Measurements from ENCODE around the gene TSPEAR.
"Not testable (repeated sequence)": the region's sequence is repeated elsewhere in the genome, so short reads cannot be mapped to it uniquely, and the experiment has no call there.

TSPEAR gene

DNA sequence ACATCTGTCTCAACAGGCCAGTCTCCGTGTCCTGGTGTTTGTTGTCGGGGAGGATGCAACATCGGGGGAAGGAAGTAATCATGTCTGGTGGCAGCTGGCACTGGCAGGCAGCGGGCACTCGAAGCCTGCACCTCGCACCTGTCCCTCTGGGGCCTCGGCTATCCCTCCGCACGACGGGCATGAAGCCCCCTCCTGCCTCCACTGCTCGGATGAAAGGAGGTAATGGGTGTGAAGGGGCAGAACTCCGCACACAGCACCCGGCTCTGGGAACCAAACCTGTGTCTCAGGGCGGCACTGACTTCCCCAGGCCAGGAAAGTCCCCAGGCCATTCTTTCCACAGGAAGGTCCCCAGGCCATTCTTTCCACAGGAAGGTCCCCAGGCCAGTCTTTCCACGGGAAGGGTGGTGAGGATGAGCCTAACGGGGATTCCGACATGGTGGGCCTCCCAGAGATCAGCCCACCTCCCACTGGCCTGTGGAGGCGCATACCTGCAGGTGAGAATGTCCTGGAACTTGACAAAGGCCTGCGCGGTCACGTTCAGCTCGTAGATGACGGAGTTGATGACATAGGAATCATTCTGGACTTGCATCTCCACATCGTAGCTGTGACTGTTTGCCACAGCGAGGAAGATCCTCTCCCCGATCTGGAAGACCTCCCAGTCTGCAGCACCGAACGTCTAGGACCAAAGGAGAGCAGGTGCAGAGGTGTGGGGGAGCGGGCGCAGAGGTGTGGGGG, 202.5 kb downstream of the TSPEAR start:
- no peak for DNase-seq

DNA sequence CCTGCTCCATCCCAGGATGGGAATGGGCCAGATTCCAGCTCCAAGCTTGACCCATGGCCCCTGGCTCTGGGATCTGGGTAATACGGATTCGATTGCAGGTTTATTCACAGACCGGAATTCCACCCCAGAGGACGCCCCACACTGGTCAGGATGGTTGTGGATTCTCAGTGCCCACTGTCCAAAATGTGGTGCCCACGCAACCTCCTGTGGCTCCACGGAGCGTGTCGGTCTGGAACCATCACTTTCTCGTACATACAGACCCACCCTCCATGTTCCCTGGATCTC, 203.0 kb downstream of the TSPEAR start:
- DNase-seq: no peak

DNA sequence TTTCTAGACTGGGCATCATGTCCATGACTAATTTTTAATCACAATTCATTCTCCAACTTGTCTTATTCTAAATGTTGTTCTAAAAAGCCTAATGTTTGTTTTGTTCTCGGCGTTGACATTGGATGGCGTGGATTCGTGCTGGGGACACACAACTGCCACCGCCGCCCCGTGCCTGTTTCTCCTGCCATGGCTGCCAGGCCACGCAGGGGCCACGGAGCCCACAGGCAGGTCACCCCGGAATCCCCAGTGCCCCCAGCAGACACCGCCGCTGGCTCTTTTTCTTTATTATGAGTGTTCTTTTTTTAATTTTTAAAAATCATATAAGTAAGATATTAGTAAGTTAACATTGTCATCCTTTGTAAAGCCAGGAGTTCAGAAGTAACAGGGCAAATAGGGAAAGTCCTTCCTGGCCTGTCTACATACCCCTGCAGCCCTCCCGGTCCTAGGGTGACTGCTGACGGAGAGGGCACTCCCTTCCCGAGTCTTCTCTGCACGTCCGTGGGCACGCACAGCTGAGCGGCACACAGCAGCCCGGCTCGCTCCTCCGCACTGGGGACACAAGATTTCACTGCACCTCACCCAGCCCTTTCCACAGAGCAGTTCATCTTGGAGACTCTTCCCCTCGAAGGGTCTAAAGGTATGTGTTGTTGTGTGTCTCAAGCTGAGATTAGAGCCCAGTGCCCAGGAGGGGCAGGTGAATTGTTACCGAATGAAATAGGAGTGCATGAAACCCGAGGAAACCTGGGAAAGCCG, 203.5 kb downstream of the TSPEAR start:
- DNase-seq: no peak

DNA sequence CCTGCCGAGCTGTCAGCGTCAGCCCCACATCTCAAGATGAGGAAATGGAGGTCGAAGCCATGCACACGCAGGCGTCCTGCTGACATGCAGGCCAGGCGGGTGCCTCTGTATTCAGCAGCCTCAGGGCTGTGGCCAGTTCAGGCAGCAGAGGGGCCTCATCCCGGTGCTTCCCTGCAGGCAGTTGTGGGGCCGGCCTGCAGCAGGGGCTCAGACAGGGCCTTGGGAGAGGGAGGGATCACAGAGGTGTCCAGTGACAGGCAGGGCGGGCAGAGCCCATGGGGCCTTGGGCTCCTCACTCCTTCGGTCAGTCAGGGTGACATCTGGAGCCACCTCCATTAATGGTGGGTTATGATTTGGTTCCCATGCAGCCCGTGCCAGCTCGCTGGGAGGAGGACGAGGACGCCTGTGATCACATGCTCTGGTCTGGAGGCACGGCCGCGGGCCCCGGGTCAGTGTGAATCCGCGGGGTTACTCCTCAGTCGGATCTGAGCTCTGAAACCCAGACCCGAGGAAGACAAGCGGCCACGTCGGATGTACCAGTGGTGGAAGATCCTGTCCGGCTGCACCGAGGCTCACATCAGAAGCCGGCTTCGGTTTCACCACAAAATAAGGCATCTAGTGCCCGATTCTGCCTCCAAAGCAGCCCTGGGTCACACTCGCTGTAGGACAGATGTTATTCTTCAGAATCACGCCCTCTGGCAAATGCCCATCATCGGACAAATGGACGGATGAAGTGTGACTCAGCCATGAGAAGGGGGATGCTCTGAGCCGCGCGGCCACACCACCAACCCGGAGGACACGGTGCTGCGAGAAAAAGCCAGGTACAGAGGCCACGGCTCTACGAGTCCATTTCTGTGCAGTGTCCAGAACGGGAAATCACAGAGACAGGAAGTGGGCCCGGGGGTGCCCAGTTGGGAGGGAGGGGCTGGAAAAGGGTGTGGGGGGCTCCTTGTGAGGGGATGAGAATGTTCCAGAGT, 204.8 kb downstream of the TSPEAR start:
- no peak for DNase-seq

DNA sequence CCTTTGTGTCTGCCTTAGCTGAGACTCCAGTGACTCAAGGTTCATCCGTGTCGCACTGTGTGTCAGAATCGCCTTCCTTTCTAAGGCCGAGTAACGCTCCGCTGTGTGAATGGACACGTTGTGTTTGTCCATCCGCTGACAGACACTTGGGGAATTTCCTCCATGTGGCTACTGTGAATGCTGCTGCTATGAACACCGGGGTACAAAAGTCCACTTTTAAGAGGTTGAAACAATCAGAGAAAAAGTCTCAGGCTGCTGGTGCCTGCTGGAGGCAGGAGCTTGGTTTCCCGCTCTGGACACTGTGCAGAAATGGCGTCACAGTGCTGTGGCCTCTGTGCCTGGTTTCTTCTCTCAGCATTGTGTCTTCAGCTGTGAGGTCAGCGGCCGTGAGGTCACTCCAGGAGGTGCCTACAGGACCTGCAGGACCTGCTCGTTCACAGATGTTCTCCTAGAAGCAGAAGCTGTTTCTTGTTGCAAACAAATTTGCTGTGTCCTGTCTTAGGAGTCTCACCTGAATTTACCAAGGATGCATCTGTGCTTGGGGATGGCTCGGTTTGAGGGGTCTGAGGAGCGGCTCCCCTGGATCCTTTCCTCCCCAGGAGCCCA, 205.6 kb downstream of the TSPEAR start:
- no peak for DNase-seq

DNA sequence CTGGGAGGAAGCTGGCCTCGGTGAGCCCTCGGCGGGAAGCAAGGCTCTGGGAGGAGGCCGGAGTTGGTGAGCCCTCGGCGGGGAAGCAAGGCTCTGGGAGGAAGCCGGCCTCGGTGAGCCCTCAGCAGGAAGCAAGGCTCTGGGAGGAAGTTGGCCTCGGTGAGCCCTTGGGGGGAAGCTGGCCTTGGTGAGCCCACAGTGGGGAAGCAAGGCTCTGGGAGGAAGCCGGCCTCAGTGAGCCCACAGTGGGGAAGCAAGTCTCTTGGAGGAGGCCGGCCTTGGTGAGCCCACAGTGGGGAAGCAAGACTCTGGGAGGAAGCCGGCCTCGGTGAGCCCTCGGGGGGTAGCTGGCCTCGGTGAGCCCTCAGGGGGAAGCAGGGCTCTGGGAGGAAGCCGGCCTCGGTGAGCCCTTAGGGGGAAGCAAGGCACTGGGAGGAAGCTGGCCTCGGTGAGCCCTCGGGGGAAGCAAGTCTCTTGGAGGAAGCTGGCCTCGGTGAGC, 207.4 kb downstream of the TSPEAR start:
- DNase-seq: no peak

DNA sequence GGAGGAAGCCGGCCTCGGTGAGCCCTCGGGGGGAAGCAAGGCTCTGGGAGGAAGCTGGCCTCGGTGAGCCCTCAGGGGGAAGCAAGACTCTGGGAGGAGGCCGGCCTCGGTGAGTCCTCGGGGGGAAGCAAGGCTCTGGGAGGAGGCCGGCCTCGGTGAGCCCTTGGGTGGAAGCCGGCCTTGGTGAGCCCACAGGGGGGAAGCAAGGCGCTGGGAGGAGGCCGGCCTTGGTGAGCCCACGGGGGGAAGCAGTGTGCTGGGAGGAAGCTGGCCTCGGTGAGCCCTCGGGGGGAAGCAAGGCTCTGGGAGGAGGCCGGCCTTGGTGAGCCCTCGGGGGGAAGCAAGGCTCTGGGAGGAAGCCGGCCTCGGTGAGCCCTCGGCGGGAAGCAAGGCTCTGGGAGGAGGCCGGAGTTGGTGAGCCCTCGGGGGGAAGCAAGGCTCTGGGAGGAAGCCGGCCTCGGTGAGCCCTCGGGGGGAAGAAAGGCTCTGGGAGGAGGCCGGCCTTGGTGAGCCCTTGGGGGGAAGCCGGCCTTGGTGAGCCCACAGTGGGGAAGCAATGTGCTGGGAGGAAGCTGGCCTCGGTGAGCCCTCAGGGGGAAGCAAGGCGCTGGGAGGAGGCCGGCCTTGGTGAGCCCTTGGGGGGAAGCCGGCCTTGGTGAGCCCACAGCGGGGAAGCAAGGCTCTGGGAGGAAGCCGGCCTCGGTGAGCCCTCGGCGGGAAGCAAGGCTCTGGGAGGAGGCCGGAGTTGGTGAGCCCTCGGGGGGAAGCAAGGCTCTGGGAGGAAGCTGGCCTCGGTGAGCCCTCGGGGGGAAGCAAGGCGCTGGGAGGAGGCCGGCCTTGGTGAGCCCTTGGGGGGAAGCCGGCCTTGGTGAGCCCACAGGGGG, 208.1 kb downstream of the TSPEAR start:
- not testable (repeated sequence) for DNase-seq

DNA sequence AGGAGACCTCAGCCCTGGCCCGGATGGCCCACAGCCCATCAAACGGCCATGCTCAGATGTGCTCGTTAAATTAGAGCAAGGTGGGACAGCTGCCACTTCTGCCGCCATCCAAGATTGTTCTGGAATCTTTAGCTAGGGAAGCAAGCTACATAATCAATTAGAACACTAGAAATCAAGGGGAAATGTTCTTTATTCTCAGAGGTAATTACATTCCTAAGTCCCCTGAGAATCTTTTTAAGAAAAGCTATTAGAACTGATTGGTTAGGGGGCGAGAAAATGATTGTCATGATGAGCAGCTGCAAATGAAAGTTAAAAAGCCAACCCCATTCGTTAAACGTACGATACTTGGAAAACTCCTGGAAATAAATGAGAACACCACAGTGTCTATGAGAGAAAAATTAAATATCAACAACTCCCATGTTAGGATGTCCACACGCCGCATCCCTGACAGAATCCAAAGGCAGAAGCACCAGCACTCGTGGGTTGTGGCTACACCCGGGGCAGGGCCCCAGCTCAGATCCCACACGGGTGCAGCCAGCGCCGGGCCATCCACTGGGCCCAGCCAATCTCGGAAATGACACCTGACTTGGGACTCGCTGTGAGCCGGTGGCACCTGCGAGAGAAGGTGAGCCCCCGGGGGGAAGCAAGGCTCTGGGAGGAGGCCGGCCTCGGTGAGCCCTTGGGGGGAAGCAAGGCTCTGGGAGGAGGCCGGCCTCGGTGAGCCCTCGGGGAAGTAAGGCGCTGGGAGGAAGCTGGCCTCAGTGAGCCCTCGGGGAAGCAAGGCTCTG, 209.0 kb downstream of the TSPEAR start:
- DNase-seq: no peak

DNA sequence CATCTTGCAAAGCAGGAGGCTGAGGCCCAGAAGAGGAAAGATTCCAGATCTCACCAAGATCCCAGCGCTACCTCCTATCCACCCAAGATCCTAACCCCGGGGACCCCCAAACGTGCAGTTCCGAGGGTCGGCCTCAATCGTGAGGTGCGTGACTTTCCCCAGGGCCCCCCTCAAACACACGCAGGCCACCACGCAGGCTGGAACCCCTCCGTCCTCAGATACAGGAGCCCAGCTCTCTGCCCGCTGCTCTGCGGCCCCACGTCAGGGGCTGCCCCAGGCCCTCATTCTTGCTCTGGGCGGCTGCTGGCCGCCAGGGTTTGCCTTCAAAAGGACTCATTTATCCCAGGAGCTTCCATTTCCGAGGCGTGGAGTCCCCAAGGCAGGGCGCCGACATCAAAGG, 211.3 kb downstream of the TSPEAR start:
- DNase-seq: no peak

DNA sequence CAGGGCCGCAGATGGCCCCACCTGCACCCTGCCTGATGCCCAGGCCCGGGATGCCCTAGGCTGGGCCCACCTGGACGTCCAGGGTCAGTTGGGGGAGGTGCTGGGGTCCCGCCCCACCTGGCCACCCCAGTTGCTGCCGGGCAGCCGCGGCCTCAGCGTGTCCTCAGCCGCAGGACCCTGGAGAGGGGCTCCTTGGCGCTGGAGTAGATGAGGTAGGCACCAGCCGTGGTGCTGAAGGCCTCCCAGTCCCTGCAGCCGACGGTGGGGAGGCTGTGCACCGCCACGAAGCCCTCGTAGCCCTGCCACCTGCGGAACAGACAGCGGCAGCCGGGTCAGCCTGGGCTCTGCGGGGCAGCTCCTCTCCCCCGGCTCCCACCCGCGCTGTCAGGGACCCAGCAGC, 211.7 kb downstream of the TSPEAR start:
- DNase-seq: no peak

DNA sequence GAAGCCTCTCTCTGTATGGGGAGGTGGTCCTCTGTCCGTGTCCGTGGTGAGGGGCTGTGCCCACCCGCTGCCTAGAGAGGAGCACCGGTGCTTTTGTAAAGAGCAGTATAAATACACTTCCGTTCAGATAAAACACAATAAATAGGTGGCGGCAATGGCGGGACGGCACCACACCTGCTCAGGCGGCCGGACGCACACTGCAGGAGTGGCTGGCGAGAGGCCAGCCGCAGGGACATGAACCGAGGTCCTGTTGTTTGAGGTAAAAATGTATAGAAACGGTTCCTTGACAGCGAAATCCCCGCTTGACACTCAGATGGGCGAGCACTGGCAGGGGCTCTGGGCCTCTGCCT, 212.2 kb downstream of the TSPEAR start:
- no peak for DNase-seq

DNA sequence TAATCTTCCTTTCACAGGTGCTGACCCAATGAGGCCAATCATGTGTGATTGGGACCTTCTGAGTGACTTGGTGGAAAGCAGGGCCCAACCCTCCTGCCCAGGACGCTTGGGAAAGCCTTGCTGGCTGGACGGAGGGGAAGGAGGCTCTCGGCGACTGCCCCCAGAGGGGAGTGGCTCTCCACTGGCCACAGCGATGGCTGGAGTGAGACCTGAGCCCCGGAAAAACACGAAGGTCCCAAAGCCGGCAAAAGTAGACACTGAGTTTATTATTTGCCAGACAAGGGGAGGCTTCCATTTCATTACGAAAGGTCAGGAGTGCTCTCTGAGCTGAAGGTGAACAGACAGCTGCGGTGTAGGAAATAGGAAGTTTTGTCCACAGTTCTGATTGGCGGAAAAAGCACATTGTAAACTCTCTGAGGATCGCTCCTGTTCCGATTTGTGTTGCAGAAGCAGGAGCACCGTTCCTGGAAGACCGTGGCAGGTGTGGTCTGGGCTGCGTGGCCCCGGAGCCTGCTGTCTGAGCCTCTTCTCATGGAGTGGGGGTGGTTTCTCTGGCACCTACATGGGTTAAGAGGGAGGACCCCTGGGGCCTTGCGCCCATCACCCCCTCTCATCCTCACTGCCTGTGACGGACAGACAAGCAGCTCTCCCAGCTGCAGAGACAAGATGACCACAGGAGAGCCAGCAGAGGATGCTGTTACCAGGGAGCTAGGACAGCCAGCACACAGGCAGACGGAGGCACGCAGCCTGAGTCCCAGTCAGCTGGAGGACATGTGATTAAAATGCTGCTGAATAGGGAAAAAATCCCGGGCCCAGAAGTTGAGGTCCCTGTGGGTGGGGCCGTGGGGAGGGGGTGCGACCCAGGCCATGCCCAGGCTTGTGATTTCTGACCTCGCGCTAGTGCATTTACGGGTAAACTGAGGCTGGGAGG, 212.8 kb downstream of the TSPEAR start:
- DNase-seq: no peak

DNA sequence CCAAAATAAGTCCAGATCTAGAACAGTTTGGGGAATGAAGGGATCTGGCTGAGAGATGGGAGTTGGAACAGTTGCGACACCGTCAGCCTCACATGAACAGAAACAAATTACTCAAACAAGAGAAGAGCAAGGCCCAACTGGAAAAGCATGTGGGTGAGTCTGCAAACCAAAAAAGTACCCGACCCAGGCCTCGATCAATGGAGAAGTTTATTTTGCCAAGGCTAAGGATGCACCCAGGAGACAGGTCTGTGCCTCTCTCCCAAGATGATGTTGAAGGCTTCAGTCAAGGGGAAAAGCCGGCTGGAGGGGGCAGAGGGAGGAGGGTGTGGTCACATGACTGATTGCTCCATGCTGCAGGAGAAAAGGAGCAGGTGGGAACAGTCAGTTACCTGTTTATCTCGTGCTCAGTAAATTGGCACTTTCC, 213.7 kb downstream of the TSPEAR start:
- no peak for DNase-seq

DNA sequence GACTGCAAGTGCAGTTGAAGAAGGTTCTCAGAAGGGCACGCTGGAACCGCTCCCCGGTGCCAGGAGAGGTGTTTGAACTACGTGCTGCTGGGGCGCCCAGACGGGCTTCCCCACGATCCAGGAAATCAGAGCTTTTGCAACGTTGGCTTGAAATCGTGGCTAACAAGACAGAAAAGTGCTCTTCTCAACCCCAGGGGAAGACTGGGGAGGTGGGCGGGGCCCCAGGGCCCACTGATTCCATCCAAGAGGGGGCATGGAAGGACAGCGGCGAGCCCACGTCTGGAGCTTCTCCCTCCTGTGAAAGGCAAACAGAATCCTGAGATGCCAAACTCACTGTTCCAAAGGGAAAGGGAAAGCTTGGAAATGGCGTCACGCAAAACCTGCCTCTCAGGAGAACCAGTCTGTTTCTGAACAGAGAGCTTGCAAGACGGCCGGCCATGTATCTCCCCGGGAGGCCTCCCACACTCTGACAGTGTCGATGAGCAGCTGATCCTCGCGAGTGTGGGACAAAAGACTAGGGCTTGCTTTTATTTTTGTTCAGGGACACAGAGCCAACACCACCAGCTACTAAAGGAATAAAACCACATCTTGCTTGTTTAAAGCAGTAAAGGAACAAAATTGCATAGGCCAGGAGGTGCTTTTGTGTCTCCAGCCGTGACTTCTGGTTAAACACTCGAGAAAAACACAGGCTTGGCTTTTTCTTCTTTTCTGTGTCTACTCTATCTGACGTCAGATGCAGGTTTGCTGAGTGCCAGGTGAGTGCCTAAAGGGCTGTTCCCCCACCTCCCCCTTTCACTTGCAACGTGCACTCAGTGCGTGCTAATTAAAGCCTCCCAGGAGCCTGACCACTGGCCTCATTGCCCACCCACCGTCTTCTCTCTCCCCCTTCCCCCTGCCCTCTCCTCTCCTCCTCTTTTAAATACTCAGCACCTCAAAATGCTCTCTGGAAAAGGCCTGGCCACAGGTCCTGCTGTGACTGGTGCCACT, 214.5 kb downstream of the TSPEAR start:
- DNase-seq: peak in 2 of 56 donors; percentile 7 to 9

DNA sequence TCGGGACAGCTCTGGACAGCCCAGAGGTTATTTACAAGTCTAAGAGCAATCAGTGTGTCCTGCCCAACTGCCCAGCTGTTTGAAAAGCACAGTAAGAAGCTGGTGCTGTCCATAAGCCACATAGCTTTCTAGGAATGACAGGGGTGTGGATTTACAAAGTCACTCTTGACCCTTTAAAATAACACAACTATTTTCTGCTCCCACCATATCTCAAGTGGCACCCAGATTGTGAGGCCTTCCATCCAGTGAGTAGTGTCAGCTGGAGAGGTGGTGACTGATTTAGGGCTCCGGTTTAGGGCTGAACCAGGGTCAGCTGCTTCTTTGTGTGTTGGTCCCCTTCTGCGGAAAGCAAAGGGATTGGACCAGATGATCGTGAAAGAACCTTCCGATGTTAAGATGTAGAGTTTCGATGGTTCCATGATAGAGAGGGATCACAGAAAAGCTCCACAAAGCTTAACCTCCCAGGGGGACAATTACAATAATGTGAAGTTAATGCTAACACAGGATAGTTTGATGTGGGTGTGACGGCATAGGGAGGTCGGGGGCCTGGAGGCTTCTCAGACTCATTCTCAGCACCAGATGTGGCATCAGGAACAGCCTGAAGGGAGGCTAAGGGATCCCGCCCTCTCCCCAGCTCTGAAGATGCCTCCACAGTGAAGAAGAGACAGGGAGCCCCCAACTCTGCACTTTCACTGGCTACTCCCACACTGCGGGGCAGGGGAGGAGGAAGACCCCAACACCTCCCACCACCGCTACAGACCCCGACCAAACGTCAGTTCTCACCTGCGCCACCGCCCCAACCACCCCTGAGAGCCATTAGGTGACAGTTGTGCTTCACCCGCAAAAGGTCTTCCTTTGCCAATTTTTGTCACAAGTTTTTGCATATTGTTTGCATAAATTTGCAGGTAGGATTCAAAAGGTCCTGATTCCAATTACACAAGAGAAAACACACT, 215.5 kb downstream of the TSPEAR start:
- DNase-seq: no peak

DNA sequence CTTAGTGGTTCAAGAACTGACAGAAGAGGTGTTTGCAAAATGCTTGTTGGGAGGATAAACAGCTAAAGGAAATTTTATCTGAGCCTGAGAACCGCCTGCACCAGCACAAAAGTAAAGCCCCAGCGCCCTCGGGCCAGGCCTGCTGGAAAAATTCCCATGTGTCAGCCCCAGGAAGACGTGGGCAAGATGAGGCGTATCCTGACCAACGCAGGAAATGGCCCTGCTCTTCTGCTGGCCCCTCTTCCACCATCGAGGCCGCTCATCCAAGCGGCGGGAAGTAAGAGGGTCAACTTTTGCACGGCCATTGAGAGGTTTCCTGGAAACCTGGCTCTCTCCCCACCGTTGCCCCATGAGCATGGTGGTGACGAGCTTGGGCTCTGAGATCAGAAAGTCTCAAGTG, 216.4 kb downstream of the TSPEAR start:
- no peak for DNase-seq

Data from amygdala (tissue), 56 donors.